ENCODE measurements around the gene ALOXE3.

The ALOXE3 gene

GRCh38 chr17:8141741-8142140 is 23.4 kb upstream of the ALOXE3 start:
- DNase-seq (ENCODE audit: low read depth) = no peak

GRCh38 chr17:8141045-8141444 is 22.7 kb upstream of the ALOXE3 start:
- DNase-seq (ENCODE audit: low read depth) = no peak

GRCh38 chr17:8140065-8141029 is 22.0 kb upstream of the ALOXE3 start:
- DNase-seq (ENCODE audit: low read depth) = no peak

- DNase-seq (ENCODE audit: low read depth) = peak; percentile 91
Observed at GRCh38 chr17:8138672-8139371, 20.5 kb upstream of the ALOXE3 start.

- DNase-seq (ENCODE audit: low read depth) = no peak
Observed at GRCh38 chr17:8138374-8138671, 20.0 kb upstream of the ALOXE3 start.

GRCh38 chr17:8137645-8138373 is 19.5 kb upstream of the ALOXE3 start:
- DNase-seq (ENCODE audit: low read depth) = no peak

GRCh38 chr17:8133941-8134340 is 15.6 kb upstream of the ALOXE3 start:
- DNase-seq (ENCODE audit: low read depth) = no peak

GRCh38 chr17:8133399-8133798 is 15.1 kb upstream of the ALOXE3 start:
- no peak for DNase-seq (ENCODE audit: low read depth)

- no peak for DNase-seq (ENCODE audit: low read depth)
Observed at GRCh38 chr17:8131844-8132441, 13.6 kb upstream of the ALOXE3 start.

- no peak for DNase-seq (ENCODE audit: low read depth)
Observed at GRCh38 chr17:8128125-8128784, 9.9 kb upstream of the ALOXE3 start.

- DNase-seq (ENCODE audit: low read depth) = no peak
Observed at GRCh38 chr17:8126491-8127066, 8.3 kb upstream of the ALOXE3 start.

- no peak for DNase-seq (ENCODE audit: low read depth)
Observed at GRCh38 chr17:8125947-8126490, 7.7 kb upstream of the ALOXE3 start.

- peak; percentile 80 for DNase-seq (ENCODE audit: low read depth)
Observed at GRCh38 chr17:8125154-8125946, 7.0 kb upstream of the ALOXE3 start.

GRCh38 chr17:8124350-8125153 is 6.2 kb upstream of the ALOXE3 start:
- no peak for DNase-seq (ENCODE audit: low read depth)

- DNase-seq (ENCODE audit: low read depth) = no peak
Observed at GRCh38 chr17:8123695-8124349, 5.5 kb upstream of the ALOXE3 start, which contains the start of gene HES7. Gene HES7 (minus strand): TSS chr17:8124106. CDS start chr17:8124084, 22 bp downstream.

GRCh38 chr17:8122924-8123694 is 4.8 kb upstream of the ALOXE3 start:
- no peak for DNase-seq (ENCODE audit: low read depth)

- no peak for DNase-seq (ENCODE audit: low read depth)
Observed at GRCh38 chr17:8122422-8122923, 4.2 kb upstream of the ALOXE3 start.
